CD1c-positive myeloid dendritic cell (primary cell): ENCODE measurements around the gene TMUB1.
A peak's percentile ranks its signal among the peaks of the same experiment; 100 is the strongest.

Experiments
- DNase-seq: peaks from one replicate; pipeline ENCODE4 v3.0.0-alpha.2; 2016; ENCODE audit errors: extremely low spot score

Gene TMUB1

DNA sequence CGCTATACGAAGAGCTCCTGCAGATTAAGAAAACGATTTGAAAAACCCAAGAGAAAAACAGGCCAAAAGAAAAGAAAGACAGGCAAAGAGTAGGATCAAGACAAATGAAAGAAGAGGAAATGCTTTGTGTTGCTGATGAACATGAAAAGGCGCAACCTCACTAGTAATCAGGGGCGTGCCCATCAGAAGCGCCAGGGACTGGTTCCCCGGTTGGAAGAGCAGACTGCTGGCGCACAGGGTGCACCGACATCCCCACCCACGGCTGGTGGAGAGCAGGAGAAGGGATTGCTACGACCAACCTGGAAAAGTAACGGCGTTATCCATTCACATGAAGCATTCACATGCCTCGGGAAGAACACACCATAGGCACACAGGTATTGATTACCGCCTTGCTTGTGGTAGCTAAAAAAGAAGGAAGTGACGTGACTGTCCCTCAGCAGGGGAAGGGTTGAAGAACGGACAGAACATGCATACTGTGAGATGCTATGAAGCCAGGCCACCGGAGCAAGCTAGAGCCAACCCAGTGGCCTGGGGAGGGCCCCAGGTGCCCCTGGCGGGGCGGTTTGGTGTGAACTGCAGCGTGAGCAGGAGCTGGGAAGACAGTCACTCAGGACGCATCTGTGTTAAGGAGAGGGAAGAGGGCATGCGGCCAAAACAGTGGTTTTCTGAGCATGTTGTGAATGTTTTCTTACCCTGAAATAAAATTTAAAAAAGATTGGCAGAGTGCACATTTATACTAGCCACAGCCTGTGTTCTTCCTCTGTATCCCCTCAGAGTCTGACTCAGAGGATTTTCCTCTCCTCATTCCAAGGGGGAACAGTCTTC, 21.3 kb upstream of the TMUB1 start:
- DNase-seq: no peak

DNA sequence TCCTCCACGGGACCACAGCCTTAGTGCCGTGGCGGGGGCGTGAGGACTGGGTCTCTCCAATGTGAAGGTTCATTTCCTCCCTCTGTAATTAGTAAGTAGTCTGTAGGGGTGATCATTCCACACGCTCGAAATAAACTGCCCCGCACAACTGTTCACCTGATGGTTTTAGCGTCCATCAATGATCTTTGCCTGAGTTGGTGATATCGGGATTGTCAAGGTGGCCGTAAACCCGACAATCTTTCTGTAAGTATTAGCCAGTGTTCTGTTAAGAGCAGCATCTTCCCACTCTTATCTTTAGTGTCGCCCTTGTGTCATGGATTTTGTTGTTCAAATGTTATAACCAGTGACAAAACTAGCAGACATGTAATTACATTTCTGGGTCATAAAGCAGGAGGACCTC, 20.7 kb upstream of the TMUB1 start:
- no peak for DNase-seq

DNA sequence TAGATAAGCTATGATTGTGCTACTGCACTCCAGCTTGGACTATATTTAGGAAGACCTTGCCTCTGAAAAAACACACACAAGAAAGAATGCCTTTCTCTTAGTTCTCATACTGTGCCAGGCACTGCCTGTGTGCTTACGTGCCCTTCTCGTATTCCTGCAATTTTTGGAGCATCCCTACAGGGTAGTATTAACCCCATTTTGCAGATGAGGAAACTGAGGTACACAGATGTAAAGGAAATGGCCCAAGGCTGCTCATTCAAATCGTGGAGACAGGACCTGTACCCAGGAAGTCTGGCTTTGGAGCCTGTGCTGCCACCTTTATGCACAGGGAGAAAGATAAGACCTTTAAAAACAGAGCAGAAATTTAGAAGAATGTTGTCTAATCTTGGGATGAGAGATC, 19.7 kb upstream of the TMUB1 start:
- DNase-seq: no peak

DNA sequence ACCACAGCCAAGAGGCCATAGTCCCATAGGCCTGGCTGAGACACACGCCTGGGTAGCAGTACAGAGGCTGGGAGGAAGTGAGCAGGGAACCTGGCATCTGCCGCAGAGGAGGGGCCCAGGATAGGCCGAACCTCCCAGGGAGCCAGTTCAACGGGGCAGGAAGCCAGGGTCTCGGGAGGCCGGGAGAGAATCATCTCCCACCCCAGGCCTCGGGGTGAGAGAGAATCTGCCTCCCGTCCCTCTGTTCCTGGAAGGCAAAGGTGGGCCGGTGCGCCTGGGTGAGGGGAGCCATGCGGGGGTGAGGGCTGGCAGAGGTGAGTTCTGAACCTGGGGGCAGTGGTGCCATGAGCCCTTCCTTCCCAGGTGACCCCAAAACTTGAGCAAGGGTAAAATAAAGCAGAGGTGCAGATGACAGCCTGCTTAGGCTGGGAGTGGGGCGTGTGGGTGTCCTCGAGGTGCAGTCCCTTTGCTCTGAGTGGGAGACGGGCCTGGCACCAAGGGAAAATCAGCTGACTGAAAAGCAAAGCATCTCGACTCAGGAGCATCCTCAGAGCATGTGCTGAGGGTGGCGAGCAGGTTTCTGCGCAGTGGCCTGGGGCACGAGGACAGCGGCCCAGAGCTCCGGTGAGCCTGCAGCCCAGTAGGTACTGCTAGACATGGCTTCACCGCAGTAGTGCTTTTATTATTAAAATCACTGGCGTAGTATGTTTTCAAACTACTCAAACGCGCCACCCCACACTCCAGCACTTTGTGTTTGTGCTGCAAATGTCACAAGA, 18.5 kb upstream of the TMUB1 start:
- DNase-seq: no peak

DNA sequence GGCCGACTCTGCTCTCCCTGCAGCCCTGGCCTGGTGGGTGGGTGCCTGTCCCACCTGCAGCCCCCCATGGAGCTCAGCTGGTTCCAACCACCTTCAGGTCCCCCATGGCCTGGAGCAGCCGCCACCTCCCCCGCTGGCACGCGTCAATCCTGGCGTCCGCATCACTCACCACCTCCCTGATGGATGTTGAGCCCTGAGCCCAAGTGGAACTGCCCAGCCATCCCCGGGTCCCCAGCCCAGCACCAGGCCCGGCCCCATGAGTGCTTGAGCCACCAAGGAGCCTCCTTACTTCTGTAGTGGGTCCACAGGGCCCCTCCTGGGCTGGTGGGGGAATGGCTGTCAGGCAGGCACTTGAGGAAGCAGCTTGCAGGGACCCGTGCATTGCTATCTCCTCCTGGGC, 17.6 kb upstream of the TMUB1 start:
- no peak for DNase-seq

DNA sequence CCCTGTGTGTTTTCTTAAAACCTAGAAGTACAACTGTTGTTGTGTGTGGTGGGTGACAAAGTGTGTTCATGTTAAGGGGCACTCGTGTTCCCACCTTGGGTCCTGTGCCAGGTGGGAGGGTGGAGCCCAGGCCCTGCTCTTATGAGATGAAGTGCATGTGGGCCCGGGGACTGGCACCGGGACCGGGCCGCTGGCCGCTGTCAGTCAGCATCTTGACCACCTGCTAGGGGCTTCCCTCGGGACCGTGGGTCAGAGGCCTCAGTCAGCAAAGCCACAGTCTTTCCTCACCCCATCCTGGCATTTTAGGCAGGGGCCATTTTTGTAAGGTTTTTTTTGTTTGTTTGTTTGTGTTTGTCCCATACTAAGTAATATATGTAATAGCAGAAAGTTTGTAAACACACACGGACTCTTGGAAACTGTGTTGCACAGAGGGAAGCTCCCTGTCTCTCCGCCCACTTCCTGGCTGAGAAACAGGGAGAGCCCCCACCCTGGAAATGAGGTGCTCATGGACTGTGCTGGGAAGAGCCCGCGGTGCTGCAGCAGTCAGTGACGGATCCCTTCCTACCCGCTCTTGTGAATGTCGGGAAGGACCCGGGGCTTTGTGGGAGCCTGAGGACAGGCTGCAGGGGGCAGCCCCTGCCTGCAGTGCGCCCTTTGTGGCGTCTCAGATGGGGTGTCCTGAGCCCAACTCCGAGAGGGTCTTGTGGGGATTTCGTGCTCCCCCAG, 16.4 kb upstream of the TMUB1 start:
- no peak for DNase-seq

DNA sequence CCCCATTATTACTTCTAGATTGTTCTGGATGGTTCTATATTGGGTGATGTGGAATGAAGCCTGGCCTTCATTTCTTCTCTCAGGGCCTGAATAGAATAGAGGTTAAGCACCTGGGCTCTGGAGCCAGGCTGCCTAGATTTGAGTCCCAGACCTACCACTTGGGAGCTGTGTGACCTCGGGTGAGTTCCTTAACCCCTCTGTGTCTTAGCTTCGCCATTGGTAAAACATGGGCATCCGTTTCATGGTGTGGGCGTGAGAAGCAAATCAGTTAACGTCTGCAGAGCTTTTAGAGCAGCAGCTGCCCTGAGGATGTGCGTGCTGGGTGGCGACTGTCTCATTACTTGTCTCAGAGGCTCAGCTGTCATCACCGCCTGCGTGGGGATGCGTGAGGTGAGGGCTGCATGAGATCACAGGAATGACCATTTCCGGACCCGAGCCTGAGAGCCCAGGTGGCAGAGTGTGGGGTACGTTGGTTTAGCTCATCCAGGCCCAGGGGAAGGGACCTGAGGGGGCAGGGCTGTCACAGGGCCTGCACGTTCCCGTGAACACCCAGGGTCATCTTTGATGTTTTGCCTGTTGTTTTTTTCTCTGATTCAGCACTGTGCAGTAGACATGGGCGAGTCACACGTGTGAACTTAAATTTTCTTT, 12.7 kb upstream of the TMUB1 start:
- no peak for DNase-seq

DNA sequence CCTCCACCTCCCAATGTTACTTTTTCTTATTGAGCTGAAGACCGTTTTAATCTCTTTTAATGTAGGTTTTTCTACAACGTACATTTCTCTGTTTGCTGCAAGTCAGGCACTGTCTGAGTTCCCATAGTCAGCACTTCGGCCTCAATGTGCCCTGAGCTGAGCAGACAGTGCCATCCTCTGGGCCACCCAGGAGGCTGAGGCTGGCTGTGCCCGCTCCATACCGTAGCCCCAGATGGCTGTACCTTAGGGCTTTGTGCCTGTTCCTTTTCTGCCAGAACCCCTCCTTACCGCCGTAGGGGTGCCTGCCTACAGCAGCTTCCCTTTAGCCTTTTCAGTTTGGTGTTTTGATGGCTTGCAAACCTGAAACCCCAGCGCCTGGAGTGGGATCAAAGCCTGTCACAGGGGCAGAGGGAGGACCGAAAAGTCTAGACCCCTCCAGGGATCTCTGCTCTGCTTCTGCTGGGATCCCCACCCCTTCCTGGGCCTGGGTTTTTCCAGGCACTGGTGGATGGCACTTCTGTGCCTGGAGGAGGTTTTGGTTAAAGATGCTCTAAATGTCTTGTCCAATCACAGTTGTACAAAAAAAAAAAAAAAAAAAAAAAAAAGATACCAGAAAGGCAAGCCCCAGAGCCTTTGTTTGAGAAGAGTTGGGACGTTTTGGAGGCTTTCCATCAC, 12.0 kb upstream of the TMUB1 start:
- DNase-seq: no peak

DNA sequence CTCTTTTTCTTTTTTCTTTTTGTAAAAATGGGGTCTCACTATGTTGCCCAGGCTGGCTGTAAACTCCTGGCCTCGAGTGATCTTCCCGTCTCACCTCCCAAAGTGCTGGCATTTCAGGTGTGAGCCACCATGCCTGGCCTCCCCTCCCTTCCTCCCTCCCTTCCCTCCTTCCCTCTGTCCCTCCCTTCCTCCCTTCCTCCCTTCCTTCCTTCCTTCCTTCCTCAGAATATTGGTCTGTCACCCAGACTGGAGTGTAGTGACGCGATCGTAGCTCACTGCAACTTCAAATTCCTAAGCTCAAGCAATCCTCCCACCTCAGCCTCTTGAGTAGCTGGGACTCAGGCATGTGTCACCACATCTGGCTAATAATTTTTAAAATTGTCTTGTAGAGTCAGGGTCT, 11.4 kb upstream of the TMUB1 start:
- no peak for DNase-seq

DNA sequence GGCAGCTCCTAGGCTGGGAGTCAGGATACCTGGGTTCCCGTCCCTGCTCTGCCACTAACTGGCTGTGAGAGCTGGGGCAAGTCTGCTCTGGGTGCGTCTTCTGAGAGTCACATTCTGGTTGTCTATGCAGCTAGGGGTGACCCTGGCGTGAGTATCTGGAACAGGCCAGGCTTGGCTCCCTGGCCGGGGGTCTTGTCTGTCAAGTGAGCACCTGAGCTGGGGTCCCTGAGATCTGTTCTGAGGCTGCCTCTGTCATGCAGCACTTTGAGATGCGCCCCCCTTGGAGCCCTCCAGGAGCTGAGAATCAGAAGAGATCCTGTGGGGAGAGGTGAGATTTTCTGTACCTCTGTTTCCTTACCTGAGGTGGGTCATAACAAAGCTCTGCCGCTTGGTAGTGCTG, 10.5 kb upstream of the TMUB1 start:
- no peak for DNase-seq

DNA sequence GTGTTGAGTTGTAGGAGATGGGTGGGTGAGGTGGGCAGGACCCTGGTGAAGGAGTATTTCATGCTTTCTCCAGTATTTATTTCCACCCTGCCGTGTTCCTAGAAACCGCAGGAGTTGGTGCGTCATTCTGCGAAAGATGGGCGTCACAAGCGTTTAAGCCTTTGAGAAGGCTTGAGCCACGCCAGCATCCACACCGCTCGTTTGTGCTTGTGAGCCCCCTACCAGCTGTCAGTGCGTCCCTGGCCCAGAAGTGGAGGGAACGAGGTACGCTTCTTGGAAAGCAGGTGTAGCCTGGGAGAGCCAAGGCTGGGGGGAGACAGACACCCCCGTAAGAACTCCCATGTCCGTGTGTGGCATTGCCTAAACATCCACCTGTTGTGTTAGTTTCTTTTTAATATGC, 8.7 kb upstream of the TMUB1 start:
- no peak for DNase-seq

DNA sequence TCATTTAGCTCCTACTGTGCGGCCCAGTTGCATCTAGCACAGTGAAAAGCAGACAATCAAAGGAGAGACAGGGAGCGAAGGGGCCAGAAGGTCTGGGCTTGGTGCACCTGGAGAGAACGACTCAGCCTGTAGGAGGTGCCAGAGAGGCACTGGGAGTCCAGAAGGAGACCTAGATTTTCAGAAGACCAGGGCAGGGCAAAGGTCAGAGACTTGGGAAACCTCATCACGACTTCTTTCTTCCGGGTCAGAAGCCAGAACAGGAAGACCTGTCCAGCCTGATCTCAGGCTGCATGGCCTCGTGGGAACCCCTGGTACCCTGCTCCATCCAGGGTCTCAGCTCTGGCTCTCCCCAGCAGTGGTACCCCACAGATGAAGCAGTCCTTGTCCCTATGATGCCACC, 8.1 kb upstream of the TMUB1 start:
- DNase-seq: peak; percentile 76

DNA sequence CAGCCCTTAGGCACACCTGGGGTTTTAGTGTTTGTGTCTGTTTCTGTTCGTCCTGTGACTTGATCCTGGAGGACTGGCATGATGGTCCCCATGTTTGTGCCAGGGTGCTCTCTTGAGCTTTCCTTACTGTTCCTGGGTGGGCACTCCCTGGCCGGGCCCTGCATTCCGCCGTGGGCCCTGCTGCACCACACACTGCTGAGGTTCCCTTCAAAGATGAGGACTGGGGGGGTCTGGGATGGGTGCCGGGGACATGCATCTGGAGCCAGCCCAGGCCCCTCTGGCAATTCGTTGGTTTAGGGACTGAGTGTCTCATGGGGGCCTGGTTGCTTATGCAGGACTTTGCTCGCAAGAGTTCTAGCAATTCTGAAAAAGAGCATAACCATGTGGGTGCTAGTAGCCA, 7.7 kb upstream of the TMUB1 start:
- DNase-seq: no peak

DNA sequence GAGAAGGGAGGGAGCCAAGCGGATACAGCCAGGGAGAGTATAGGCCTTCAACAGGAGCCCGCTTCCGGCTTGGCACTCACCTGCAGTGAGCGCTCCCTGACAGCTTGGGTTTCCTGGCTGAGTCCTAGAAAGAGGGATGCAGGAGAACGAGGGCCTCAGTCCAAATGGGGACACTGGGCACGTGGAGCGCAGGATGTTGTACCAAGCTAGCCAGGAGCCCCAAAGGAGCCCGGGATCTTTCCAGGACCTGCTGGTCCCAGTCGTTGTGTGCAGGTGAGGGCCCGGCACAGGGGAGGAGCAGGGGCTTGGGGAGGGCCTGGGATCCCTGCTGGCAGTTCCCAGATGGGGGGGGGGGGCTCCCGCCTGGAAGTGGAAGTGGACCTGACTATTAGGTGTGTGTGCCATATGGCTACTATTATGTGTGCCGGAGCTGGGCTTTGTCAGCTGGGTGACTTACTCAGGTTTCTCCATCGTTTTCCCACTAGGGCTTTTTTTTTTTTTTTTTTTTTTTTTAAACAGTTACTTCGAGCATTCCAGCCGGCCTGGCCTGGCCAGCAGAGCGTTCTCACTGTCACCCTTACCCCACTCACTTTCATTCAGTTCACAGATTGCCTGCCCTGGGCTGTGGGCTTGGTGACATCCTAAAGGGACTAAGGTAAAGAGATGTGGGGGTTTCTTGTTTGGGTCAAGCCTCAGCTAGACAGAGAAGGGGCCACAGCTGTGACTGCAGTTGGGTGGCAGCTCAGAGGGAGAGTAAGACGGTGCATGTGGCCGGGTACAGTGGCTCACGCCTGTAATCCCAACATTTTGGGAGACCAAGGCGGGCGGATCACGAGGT, 6.8 kb upstream of the TMUB1 start:
- no peak for DNase-seq

DNA sequence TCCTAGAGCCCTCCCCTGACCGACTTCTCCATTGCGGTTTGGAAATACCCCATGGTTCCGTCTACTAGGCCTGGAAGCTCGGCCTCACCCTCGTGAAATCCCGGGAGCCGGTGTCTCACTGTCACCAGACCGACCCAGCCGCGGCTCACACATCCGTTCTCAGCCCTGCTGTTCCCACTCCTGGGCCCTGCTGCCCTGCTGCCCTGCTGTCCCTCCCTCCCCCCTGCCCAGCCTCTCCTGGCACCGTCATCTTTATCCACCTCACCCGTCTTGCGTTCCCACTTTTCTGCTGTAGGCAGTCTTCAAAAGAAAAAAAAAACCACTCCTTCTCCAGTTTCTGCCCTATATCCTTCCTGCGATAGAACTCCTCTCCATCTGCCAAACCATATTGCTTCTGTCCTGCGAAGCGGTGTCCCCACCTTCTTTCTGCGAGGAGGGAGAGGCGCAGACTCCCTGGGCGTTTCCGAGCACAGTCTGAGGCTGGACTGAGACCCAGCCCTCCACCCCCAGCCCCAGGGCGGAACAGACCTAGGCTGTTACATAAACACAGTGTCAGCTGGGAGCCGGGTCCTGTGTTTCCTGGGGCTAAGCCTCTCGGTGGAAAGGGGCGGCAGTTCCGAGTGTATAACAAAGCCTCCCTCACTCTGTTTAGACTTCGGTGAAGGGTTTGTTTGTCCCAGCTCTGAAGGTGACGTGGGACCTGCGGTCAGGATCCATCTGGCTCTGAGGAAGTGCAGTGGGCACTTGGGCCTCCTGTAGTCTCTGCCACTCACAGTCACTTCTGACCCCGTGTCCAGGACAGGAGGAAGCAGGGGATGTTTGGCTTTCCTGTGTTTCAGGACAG, 5.8 kb upstream of the TMUB1 start:
- peak; percentile 96 for DNase-seq

DNA sequence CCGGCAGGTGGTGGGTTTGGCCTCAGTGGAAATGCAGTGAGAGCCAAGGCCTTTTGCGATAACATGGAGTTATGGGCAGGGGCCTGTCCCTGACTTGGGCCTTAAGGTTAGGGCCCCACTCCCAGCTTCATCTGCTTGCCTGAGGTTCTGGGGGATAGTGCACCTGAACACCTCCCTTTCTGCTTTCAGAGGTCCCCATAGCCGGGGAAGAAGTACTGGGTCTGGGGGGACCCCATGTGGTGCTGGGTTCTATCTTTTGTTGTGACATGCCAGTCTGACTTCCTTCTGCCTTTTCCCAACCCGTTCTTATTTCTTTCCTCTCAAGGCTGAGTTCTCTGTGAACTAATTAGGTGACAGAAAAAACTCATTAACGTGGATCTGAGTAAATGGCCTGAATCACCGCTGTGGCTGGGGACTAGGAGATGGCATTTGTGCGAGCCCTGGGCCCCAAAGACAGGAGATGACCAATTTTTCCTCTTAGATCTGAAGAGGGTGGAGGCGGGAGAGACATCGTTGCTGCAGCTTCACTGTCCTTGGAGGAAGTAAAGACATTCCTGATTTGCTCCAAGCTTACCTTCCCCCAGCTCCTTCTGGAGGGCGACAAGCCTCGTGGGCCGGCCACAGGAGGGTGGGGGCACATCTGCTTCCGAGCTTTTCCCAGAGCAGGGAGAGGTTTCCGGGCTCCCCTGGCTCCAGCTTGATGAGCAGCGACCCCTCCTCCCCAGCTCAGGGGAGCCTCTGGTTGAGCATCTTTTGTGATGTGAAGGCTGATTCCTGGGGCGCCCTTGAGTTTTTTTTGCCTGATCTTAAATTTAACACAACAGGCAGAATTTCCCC, 4.9 kb upstream of the TMUB1 start:
- peak; percentile 51 for DNase-seq

DNA sequence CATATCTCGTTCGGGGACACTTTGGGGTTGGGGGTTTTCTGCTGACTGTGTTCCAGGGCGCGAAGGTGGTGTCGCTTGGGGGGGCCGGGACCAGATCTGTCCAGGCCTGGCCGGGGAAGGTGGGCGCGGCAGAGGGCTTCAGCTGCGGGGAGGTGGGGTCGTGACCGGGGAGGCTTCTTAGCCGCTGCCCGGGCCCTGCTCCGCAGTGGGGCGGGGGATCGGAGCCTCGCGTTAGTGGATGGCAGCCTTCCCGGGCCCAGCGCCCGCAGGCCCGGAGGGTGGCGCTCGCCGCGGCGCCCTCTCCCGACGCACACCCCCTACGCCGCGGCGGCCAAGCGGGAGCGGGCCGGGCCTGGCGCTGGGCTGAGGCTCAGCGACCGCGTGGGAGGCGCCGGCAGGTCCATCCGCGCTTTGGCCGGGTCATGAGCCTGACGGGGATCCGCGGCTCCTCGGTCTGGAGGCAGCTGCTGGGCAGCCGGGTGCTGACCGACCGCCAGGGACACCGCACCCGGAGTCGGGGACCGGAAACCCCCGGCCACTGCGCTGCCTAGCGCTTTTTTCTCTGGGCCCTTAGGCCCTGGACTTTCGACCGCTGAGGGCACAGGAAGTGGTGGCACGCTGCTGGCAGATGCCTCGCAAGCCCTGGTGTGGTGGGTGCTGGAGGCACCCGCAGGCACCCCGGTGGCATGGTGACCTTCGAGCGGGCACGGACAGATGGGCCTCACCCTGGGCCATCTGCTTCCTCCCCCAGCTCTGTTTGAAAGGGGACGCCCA, 4.1 kb upstream of the TMUB1 start:
- DNase-seq: peak; percentile 60

DNA sequence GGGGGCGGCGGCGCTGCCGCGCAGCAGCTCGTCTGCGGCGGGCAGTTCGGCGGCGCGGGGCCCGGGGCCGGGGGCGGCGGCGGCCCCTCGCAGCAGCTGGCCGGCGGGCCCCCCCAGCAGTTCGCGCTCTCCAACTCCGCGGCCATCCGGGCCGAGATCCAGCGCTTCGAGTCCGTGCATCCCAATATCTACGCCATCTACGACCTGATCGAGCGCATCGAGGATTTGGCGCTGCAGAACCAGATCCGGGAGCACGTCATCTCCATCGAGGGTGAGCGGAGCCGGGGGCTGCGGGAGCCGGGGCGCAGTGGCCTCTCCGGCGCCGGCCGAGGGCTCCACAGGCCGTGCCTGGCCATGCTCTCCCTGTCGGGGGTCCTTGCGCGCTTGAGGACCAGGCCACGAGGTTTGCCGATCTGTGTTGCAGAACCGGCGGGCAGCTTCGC, 3.5 kb upstream of the TMUB1 start:
- DNase-seq: peak; percentile 34
